GM21381 (cell line): ENCODE measurements around the gene INHBE.
A peak's percentile ranks its signal among the peaks of the same experiment; 100 is the strongest.
"Not testable (repeated sequence)": the region's sequence is repeated elsewhere in the genome, so short reads cannot be mapped to it uniquely, and the experiment has no call there.

Experiments
- ATAC-seq: cut with Tn5 transposase; IDR thresholded peaks from one replicate; pipeline ENCODE4 v1.9.1; 2021; ENCODE audit warnings: mild to moderate bottlenecking, moderate library complexity; ENCODE audit not compliant: unreplicated experiment

The INHBE gene

DNA sequence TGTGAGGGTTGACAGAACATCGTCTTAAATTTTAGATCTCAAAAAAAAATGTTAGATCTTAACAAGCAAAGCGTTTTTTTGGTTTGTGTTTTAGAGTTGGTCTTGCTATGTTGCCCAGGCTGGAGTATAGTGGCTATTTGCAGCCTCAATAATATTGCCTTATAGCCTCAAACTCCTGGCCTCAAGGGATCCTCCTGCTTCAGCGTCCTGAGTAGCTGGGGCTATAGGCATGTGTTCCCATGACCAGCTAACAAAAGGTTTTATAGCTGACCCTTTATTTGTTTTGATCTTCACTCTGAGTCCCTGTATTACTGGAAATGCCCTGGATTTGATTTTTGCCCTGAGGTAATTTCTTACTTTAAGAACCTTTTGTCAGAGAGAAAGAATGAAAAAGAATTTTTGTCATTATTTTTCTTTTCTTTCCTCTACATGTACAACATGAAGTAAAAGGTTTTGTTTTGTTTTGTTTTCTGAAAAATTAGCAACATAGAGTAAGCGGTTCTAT lies 15.3 kb upstream of the INHBE start:
- no peak for ATAC-seq

GRCh38 chr12:57441393-57441792 lies 13.7 kb upstream of the INHBE start:
- ATAC-seq: not testable (repeated sequence)

DNA sequence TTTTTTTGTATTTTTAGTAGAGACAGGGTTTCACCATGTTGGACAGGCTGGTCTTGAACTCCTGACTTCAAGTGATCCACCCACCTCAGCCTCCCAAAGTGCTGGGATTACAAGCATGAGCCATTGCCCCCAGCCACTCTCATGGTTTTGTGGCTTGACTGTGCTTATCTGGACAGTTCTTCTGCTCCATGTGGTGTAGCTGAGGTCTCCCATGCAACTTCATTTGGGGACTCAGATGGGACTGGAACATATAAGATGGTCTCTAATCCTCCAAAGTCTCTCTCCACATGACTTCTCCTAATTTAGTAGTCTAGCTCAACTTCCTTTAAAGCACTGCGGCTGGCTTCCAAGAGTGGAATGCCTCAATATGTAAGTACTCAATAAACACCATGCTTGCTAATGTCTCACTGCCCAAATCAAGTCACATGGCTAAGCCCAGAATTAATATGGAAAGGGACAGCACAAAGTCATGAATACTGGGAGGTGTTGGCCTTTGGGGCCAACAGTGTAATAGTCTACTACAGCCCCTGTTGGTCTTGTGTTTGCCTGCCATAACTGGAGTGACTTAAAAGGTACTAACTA lies 13.2 kb upstream of the INHBE start:
- ATAC-seq: no peak

GRCh38 chr12:57444337-57444736 lies 10.8 kb upstream of the INHBE start:
- not testable (repeated sequence) for ATAC-seq

- no peak for ATAC-seq
These were observed 10.4 kb upstream of the INHBE start for GRCh38 chr12:57444744-57445143.

- no peak for ATAC-seq
These were observed 8.7 kb upstream of the INHBE start for GRCh38 chr12:57446292-57446960.

GRCh38 chr12:57448669-57449068 lies 6.4 kb upstream of the INHBE start:
- no peak for ATAC-seq

- no peak for ATAC-seq
These were observed 5.7 kb upstream of the INHBE start for GRCh38 chr12:57449375-57449774.

DNA sequence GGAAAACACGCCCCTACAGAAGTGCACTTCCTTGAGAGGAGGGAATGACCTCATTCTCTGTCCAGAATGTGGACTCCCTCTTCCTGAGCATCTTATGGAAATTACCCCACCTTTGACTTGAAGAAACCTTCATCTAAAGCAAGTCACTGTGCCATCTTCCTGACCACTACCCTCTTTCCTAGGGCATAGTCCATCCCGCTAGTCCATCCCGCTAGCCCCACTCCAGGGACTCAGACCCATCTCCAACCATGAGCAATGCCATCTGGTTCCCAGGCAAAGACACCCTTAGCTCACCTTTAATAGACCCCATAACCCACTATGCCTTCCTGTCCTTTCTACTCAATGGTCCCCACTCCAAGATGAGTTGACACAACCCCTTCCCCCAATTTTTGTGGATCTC lies 5.0 kb upstream of the INHBE start:
- ATAC-seq: no peak

- no peak for ATAC-seq
These were observed 3.8 kb upstream of the INHBE start for GRCh38 chr12:57451233-57451778.

DNA sequence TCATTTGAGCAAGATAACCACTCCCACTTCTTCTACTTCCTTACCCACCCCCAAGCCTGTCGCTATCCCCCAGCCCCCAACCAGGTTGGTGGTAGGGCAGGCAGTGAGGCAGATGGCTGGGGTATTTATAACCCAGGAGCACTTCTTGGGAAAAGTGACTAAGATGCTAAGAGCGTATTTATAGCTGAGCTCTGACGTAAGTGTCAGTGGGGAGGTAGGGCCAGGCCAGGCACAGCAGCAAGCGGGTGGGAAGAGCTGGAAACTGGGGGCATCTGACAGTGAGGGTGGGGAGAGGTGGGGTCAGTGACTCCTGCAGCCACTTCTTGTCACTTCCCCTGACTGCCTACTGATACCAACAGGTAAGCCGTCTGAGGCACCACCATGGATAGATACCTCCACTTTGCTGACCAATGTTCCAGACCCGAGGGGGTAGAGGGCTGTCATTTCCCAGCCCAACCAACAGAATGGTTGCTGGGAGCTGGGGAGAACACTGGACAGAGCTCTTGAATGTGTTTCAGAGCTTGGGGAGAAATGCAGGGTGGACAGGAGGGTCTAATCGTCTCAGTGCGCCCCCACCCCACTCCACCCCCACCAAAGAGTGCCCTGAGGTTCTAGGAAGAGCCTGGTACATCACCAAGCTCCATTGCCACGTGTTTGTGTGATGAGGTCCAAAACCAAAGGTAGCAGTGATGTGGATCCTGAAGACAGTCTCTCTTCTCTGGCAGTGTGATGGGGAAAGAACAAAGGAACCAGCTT lies 2.7 kb upstream of the INHBE start:
- ATAC-seq: no peak

GRCh38 chr12:57452937-57453509 lies 2.1 kb upstream of the INHBE start:
- no peak for ATAC-seq

DNA sequence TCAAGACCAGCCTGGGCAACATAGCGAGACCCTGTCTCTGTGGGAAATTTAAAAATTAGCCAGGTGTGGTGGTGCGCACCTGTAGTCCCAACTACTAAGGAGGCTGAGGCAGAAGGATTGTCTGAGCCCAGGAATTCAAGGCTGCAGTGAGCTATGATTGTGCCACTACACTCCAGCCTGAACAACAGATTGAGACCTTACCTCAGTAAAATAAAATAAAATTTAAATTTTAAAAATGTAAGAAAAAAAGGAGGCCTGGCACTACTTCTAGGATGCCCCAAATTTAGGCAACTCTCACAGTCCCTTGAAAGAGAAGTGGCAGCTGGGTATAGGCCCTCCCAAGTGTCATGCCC lies 918 bp upstream of the INHBE start:
- no peak for ATAC-seq

GRCh38 chr12:57455374-57456144 lies 452 bp downstream of the INHBE start:
- no peak for ATAC-seq

- no peak for ATAC-seq
These were observed 1.1 kb downstream of the INHBE start for GRCh38 chr12:57456145-57456700.

GRCh38 chr12:57456737-57457490 lies 1.8 kb downstream of the INHBE start:
- ATAC-seq: no peak

DNA sequence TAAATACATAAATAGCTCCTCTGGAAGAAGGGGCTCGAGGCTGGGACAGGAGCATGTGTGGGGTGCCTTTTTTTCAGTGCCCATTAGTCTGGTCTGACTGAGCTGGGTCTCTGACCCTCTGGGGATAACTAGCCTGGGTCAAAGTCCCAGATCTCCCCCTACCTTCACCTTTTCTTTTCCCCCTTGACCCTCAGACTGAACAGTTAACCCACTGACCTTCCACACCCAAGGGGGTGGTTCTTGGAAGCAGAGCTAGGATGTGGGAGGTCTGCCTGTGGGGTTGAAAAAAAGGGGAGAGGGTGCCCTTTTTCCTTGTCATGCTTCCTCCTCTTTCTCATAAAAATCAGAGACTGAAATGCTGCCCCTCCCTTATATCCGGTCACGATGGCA lies 3.6 kb downstream of the INHBE start:
- ATAC-seq: no peak

DNA sequence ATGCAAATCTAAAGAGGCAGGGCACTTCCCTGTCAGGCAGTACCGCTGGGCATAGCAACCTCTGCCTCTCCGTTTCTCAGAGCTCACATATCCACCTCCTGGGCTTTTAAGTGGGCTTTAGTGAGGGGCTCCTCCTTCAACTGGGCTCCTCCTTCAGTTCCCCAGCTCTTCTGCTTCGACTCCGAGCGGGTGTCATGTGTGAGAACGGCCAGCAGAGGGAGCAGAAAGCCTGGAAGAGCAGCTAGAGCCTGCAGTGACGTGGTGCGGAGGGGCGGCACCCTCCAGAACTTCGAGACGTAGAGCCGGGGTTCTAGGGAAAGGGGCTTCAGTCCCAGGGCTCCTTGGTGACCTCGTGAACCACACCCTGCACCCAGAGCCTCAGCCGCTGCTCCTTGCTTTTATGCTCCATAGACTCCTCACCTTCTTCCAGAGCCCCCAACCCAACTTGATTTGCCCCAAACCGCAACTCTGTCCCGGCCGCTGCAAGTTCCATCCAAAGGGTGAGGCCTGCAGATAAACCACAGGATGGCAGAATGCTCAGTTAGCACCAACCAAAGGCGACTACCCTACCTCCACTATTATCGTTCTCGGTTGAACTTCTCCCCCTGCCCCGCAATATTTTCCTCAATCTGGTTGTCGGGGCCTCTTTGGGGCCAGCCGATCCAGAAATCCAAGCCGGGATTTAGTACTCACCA lies 4.1 kb downstream of the INHBE start:
- peak; percentile 51 for ATAC-seq
